ENCODE measurements around the gene TBC1D14. TPM values are rescaled to one million over a fixed set of nuclear protein-coding genes. Genes with fewer than 3 reads are reported as not detected.

Gene TBC1D14
- total and polyA plus RNA-seq, 9 of the 15 experiments (the other 6 are each of a cell fraction or from before 2014, with no cell fraction given): 2.1 to 59.6 (median 44.8) TPM

GRCh38 chr4:7031558-7032449 is 122.2 kb downstream of the TBC1D14 start (continued):
- TF ChIP-seq GTF2B (IDR thresholded peaks at IDR 0.05; ENCODE audit: extremely low read depth, insufficient read length) (no peak), ZNF644 (tag; IDR thresholded peaks at IDR 0.05; ENCODE audit: low read depth) (no peak), ELK1 (CRISPR knock-in tag; IDR thresholded peaks at IDR 0.05) (no peak), RAD21 (CRISPR knock-in tag; conservative IDR thresholded peaks at IDR 0.05 in 1 of 2, IDR thresholded peaks at IDR 0.05 in 1 of 2) (peak; percentile 7 to 32; a peak in 2 of 4 replicates), KDM1A (IDR thresholded peaks at IDR 0.05) (peak; percentile 18 to 73; a peak in 3 of 4 replicates), RFX1 (IDR thresholded peaks at IDR 0.05) (no peak), ZBTB40 (IDR thresholded peaks at IDR 0.05) (no peak), ZBTB40 (CRISPR knock-in tag; IDR thresholded peaks at IDR 0.05) (no peak), KLF6 (CRISPR knock-in tag; IDR thresholded peaks at IDR 0.05; ENCODE audit: borderline replicate concordance) (no peak), GATA2 (CRISPR knock-in tag; IDR thresholded peaks at IDR 0.05) (peak; percentile 43; the same call in 1 of the 2 replicates)
- TF ChIP-seq, protein P1, sequence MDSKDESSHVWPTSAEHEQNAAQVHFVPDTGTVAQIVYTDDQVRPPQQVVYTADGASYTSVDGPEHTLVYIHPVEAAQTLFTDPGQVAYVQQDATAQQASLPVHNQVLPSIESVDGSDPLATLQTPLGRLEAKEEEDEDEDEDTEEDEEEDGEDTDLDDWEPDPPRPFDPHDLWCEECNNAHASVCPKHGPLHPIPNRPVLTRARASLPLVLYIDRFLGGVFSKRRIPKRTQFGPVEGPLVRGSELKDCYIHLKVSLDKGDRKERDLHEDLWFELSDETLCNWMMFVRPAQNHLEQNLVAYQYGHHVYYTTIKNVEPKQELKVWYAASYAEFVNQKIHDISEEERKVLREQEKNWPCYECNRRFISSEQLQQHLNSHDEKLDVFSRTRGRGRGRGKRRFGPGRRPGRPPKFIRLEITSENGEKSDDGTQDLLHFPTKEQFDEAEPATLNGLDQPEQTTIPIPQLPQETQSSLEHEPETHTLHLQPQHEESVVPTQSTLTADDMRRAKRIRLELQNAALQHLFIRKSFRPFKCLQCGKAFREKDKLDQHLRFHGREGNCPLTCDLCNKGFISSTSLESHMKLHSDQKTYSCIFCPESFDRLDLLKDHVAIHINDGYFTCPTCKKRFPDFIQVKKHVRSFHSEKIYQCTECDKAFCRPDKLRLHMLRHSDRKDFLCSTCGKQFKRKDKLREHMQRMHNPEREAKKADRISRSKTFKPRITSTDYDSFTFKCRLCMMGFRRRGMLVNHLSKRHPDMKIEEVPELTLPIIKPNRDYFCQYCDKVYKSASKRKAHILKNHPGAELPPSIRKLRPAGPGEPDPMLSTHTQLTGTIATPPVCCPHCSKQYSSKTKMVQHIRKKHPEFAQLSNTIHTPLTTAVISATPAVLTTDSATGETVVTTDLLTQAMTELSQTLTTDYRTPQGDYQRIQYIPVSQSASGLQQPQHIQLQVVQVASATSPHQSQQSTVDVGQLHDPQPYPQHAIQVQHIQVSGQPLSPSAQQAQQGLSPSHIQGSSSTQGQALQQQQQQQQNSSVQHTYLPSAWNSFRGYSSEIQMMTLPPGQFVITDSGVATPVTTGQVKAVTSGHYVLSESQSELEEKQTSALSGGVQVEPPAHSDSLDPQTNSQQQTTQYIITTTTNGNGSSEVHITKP (IDR thresholded peaks at IDR 0.05; ENCODE audit: partially characterized antibody): peak; percentile 30

Measured in K562 (cell line).